GM19438 (cell line): Measurements from ENCODE around the gene SOD3.

Experiments
- ATAC-seq: cut with Tn5 transposase; IDR thresholded peaks from one replicate; pipeline ENCODE4 v1.9.1; 2021; ENCODE audit warnings: low read depth; ENCODE audit not compliant: unreplicated experiment

SOD3 gene

DNA sequence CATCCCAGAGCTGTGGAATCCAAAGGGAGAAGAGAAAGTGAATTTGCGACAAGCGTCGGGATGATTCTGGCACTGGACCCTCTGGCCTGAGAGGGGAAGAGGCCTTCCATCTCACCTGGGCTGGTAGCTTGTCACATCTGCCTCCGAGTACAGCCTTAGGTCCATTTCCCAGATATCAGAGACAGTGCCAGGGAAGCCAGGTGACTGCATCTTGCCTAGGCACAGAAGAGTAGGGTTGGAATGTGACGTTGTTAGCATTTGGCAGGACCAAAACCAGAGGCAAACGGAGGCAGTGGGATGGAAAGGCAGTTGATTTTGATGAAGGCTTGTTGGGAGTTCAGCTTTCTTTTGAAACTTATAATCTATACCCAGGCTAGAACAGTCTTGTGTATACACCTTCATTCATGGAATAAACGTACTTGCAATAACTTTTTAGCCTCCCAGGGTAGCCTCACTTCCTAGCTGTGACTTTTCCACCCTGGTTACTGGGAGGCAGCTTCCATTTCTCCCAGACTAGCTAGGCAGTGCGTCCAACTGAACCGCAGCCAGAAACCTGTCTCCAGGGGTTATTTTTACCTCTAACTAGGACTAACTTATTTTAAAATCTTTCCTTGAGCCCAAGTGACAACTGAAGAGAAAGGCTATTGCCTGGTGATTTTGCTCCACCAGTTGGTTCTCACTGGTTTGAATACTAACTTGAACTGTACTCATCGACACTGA is 5.9 kb downstream of the SOD3 start:
- no peak for ATAC-seq

DNA sequence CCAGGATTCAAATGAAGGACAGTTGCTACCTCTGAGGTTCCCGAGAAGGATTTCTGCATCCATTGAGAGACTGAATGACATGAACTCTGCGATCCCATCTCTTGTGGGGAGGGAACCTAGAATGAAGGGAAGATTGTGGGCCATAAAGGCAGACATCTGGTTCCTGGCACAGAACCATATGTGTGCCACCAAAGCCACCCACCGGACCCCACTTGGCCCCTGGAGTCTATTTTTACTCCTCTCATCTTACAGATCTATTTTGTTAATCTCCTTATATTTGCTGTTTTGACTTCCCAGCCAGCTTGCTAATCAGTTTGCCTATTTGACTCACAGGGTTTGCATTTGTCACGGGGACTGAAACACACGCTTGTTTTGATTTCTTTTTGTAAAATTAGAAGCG is 7.3 kb downstream of the SOD3 start:
- no peak for ATAC-seq

GRCh38 chr4:24805067-24805466 is 9.7 kb downstream of the SOD3 start:
- no peak for ATAC-seq

- ATAC-seq, result no peak
These were observed 10.2 kb downstream of the SOD3 start for GRCh38 chr4:24805566-24805965.

DNA sequence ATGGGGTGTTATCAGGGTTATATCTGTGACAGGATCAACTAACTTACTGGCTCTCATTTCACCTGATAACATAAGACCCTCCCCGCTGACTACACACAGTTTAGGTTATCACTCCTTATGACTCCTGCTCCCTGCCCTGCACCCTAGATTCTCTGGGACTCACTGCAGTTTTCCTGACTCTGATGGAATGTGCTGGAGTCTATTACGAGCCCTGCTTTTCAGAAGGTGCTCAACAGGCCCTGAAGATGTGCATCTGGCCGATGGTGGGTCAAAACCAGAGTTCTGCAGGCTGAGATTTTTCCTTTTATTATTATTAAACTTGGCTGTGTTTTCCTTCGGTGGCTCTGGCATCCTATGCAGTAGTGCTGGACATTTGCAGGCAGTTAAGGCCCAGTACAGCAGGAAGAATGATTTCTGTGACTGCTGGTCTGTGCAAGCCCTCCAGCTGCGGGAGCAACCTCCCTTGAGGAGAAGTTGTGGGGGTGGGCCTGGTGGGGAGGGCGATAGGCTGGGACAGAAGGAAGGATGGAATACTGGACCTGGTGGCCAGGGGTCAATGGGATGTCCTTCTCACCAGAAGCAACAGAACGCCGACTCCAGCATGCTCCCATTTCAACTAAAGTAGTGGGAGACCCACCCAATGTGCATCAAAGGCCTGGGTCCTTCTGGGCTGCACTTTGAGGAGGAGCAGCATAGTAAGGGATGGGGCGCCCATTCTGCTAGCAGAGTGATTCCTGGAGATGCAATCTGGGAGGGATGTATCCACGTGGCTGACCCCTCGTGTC is 11.0 kb downstream of the SOD3 start:
- ATAC-seq, result no peak

GRCh38 chr4:24807611-24808010 is 12.2 kb downstream of the SOD3 start:
- ATAC-seq, result no peak

- no peak for ATAC-seq
These were observed 12.9 kb downstream of the SOD3 start for GRCh38 chr4:24808261-24808660.

DNA sequence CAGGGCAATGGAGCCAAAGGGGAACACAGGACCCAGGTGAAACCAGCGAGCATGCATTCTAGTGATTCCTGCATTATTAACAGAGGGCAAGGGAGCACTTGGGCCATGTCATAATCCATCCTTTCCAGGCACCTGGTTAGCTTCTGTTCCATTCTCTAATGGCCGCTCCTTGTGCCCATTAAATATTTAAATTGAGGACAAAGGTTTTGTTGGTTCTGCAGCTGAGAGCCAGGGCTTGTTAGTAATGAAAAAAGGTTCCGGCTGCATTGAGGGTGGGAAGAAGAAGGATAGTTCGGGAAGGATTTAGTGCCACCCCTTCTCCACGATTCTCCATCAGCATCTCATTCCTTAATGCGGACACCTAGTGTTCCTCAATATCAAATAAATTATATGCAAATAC is 13.6 kb downstream of the SOD3 start:
- ATAC-seq, result no peak

DNA sequence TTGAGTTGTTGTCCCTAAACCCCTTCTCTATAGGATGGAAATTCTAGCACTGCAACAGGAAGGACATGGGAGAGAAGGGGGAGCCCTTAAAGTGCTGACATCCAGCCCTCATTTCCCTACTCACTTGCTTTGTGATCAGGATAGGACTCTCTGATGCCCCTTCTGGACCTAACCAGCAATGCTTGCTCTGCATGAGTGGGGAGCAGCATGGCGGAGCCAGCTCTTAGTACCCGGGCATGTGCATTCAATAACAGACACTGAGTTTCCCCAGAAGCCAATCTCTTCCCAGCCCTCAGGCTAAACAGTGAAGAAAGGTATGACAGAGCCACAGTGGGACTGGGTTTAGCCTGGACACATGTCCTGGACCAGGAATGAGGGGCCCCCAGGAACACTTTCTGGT is 14.0 kb downstream of the SOD3 start:
- no peak for ATAC-seq

DNA sequence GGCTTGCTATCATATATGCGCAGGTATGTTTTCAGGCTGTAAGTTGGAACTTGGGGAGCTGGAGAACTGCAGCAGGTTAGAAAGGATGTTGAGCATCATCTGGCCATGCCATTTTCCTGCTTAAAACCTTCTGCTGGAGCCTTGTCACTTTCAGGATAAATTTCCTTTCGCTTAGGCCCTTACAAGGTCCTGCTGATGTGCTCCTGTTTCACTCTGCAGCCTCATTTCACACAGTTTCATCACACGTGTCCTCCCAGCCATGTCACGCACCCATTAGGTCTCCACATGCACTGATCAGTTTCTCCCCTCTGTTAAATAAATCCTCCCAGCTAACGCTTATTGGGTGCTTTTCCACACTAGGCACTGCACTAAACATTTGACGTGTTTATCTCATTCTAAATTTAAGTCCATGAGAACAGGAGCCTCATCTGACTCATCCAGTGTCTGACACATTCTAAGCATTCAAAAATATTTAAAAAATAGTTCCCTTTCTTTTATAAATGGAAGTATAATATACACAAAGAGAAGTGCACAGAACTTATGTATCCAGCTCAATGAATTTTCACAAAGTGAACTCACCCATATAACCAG is 14.5 kb downstream of the SOD3 start:
- ATAC-seq, result no peak

GRCh38 chr4:24810871-24811631 is 15.7 kb downstream of the SOD3 start:
- ATAC-seq, result no peak

GRCh38 chr4:24813732-24814131 is 18.4 kb downstream of the SOD3 start:
- no peak for ATAC-seq

DNA sequence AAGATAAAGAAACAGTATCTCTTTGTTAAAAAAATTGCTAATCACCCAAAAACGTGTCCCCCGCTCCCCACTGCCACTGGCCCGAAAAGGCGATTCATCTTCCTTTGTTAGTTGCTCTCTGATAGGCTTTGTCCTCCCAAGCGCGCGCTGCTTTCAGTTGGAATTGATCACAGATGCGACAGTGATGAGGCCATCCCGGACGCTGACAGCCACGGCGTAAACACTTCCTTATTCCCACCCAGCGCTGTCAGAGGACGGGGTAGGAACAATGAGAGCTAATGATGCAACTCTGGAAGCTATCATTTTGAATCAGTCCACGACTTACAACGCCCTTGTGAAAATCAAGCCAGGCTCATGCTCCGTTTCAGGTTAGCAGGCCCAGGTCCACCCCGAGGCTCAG is 21.4 kb downstream of the SOD3 start:
- ATAC-seq, result no peak

DNA sequence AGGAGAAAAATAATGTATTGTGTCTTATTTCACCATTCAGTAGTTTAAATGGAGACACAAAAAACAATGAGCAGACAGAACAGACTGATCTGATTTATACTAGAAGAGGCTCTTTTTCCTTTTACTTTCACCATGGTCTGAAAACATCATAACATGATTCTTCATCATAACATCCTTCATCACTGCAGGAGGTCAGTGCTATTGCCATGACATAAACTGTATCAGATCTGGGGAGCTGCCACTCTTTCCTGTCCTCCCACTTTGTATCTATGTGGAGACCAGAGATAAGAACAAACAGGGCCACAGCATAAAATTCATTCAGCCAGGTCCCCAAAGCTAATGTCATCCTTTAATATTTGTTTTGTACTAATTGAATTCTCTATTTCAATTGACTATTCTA is 25.2 kb downstream of the SOD3 start:
- no peak for ATAC-seq

- no peak for ATAC-seq
These were observed 29.3 kb downstream of the SOD3 start for GRCh38 chr4:24824720-24825119.

- ATAC-seq, result no peak
These were observed 36.3 kb downstream of the SOD3 start for GRCh38 chr4:24831637-24832036.

- ATAC-seq, result no peak
These were observed 40.3 kb downstream of the SOD3 start for GRCh38 chr4:24835696-24836095.

- no peak for ATAC-seq
These were observed 41.4 kb downstream of the SOD3 start for GRCh38 chr4:24836661-24837242.

DNA sequence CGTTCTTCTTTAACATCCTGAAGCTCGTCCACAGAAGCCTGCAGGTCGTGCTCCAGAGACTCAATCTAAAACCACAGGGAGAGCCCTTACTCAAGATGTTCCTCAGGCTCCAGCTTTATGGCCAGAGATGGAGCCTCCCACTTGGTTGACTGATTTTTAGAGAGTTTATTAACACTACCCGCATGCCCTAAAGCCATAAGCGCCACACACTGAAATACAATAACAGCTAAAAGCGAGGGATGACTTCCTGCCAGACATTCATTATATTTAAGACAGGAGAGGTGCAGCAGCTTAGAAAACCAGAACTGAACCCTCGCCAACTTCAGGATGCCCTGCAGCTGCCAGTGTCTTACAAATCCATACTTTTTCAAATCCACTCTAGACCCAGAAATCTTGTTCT is 42.0 kb downstream of the SOD3 start:
- ATAC-seq, result no peak

- no peak for ATAC-seq
These were observed 42.4 kb downstream of the SOD3 start for GRCh38 chr4:24837781-24838180.

DNA sequence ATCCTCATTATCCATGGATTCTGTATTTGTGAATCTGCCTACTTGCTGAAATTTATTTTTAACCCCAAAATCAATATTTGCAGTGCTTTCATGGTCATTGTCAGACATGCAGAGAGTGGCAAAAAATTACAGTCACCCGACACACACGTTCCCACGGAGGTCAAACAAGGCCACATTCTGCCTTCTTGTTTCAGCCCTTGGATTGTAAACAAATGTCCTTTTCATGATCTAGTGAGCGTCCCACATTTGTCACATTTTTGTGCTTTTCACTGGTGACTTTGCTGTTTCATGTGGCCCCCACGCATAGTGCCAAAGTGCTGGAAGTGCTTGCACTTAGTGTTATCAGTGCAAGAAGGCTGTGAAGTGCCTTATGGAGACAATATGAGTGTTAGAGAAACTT is 45.0 kb downstream of the SOD3 start:
- no peak for ATAC-seq
